SK-N-SH (cell line): ENCODE data around the gene SMAD7.

Experiments
- CTCF ChIP-seq: fragments of 200-600 bp; sonication (generic); IDR thresholded peaks from 2 replicates; pipeline ENCODE4 v1.6.1; 2017; ENCODE audit warnings: antibody characterized with exemption, mild to moderate bottlenecking, moderate library complexity
- EP300 ChIP-seq, 2 experiments: IDR thresholded peaks; 2 replicates each; pipeline versions ENCODE4 v1.4.0 to v1.6.1; 2012; ENCODE audit warnings: borderline replicate concordance in 1 of 2, low read depth in 1 of 2, low read length in 1 of 2
- GABPA ChIP-seq: IDR thresholded peaks from 2 replicates; pipeline ENCODE4 v1.4.0; 2012; ENCODE audit warnings: low read depth, mild to moderate bottlenecking
- POLR2AphosphoS5 ChIP-seq: IDR thresholded peaks from 2 replicates; pipeline ENCODE4 v1.6.1; 2012; ENCODE audit warnings: low read depth, low read length
- REST ChIP-seq: IDR thresholded peaks from 2 replicates; pipeline ENCODE4 v1.6.1; 2012; ENCODE audit warnings: mild to moderate bottlenecking, low read depth, low read length, moderate library complexity

- no peak for TF ChIP-seq CTCF
- no peak for TF ChIP-seq EP300 (IDR thresholded peaks at IDR 0.05; ENCODE audit: borderline replicate concordance in 1 of 2, low read depth in 1 of 2, low read length in 1 of 2)
- no peak for TF ChIP-seq POLR2AphosphoS5
- TF ChIP-seq GABPA, result no peak
- TF ChIP-seq REST, result no peak
These were observed 56.9 kb downstream of the SMAD7 start for GRCh38 chr18:48893608-48894600.
